ENCODE data around the gene CAPN12.

GRCh38 chr19:38727868-38728660 is 16.2 kb downstream of the CAPN12 start:
- TF ChIP-seq CTCF (IDR thresholded peaks at IDR 0.05 in 4 of 5, conservative IDR thresholded peaks at IDR 0.05 in 1 of 5) (no peak), POLR2A (IDR thresholded peaks at IDR 0.05) (no peak)
